Mucosa of descending colon (tissue), 3 donors: Measurements from ENCODE around the gene RPRD1B. TPM values are rescaled to one million over a fixed set of nuclear protein-coding genes. Genes with fewer than 3 reads are reported as not detected.

Source experiments
- ATAC-seq: fragments of 200-7000 bp; cut with Tn5 transposase; one replicate; pipeline ENCODE4 v1.9.1; 2020; ENCODE audit warnings: mild to moderate bottlenecking, moderate library complexity
- DNase-seq, 3 donors: peaks; one replicate each; pipeline ENCODE4 v3.0.0-alpha.2; 2020
- H3K36me3 ChIP-seq: fragments of 200-600 bp; one replicate; pipeline ENCODE4 v1.8.0; 2021; ENCODE audit warnings: low read depth, mild to moderate bottlenecking
- H3K4me1 ChIP-seq: fragments of 200-600 bp; one replicate; pipeline ENCODE4 v1.8.0; 2021; ENCODE audit warnings: low read depth, mild to moderate bottlenecking
- H3K4me3 ChIP-seq: fragments of 200-600 bp; one replicate; pipeline ENCODE4 v1.8.0; 2021; ENCODE audit warnings: mild to moderate bottlenecking
- H3K9me3 ChIP-seq: fragments of 200-600 bp; one replicate; pipeline ENCODE4 v1.8.0; 2021; ENCODE audit warnings: mild to moderate bottlenecking
- CTCF ChIP-seq: fragments of 200-600 bp; IDR thresholded peaks from one replicate; pipeline ENCODE4 v1.8.0; 2022; ENCODE audit warnings: antibody characterized with exemption, mild to moderate bottlenecking
- intact Hi-C, 2 donors: fragments of 100-400 bp; cut with DNase I in 1 of 2; cut with micrococcal nuclease in 1 of 2; formaldehyde crosslinking; loops; one replicate each; pipeline versions ENCODE4 v1.11.0 to v1.11.1; 2022; cut with DNase I, micrococcal nuclease
- total RNA-seq, 3 donors: library from RNA; stranded (reverse); fragmentation: NEBNext Ultra II Directional in 2 of 3; extraction: Animal tissue kit (Norgen Biotek cat#: 25700) in 2 of 3; gene quantifications; one replicate each; pipeline versions ENCODE4 v1.2.1 to v1.2.4, GENCODE V29; 2021 to 2023
- donor health status: DM: no; HTN: no; CAD: no; lungs with moderate emphysema.
- donor health status: DM: no; HTN: no; CAD: no.
- donor health status: DM: no; HTN: yes; CAD: no.

Gene RPRD1B
- total RNA-seq, 3 donors from 2014 or later = 28.2 to 36.3 (median 32.9) TPM

- DNase-seq = no peak
- peaks cover 24% of the 10 kb centered on the region for H3K4me1 ChIP-seq
- no peak overlapping the region for H3K4me3 ChIP-seq
- intact Hi-C loops = no loop called here
- no peak for TF ChIP-seq CTCF
- no peaks in the 10 kb centered on the region for H3K36me3 ChIP-seq
- no peaks in the 10 kb centered on the region for H3K9me3 ChIP-seq
- no peak for ATAC-seq
Observed at GRCh38 chr20:37987602-37988290, 45.8 kb upstream of the RPRD1B start.

- Histone ChIP-seq H3K4me1 (peaks cover 28% of the 10 kb centered on the region), H3K4me3 (no peak overlapping the region), H3K9me3 (no peaks in the 10 kb centered on the region), H3K36me3 (no peaks in the 10 kb centered on the region)
- intact Hi-C loops = no loop called here
- no peak for ATAC-seq
- no peak for TF ChIP-seq CTCF
- no peak for DNase-seq
Observed at GRCh38 chr20:37988306-37988954, 45.1 kb upstream of the RPRD1B start.

GRCh38 chr20:37989601-37990295 is 43.8 kb upstream of the RPRD1B start:
- ATAC-seq = peak; percentile 50
- intact Hi-C loops = loop anchor here in 1 of 2 donors (10.0 kb wide), 1 partner anchor 425 kb away; no protein-coding TSS in a partner anchor
- Histone ChIP-seq H3K36me3 (no peaks in the 10 kb centered on the region), H3K4me1 (peaks cover 30% of the 10 kb centered on the region), H3K4me3 (no peak overlapping the region), H3K9me3 (no peaks in the 10 kb centered on the region)
- peak; percentile 57 to 68 (median 63) for DNase-seq
- TF ChIP-seq CTCF = no peak

- H3K36me3 ChIP-seq = no peaks in the 10 kb centered on the region
- peak; percentile 58 to 75 (median 59) for DNase-seq
- ATAC-seq = peak; percentile 77
- H3K4me3 ChIP-seq = no peak overlapping the region
- H3K4me1 ChIP-seq = peaks cover 30% of the 10 kb centered on the region
- intact Hi-C loops = loop anchor here in 1 of 2 donors (10.0 kb wide), 1 partner anchor 426 kb away; no protein-coding TSS in a partner anchor
- H3K9me3 ChIP-seq = no peaks in the 10 kb centered on the region
- TF ChIP-seq CTCF = no peak
Observed at GRCh38 chr20:37990571-37991151, 42.9 kb upstream of the RPRD1B start.

GRCh38 chr20:37991157-37991866 is 42.2 kb upstream of the RPRD1B start:
- H3K36me3 ChIP-seq = no peaks in the 10 kb centered on the region
- intact Hi-C loops = loop anchor here in 1 of 2 donors (10.0 kb wide), 1 partner anchor 427 kb away; no protein-coding TSS in a partner anchor
- no peak for TF ChIP-seq CTCF
- no peak for DNase-seq
- H3K4me3 ChIP-seq = no peak overlapping the region
- no peak for ATAC-seq
- H3K4me1 ChIP-seq = peaks cover 30% of the 10 kb centered on the region
- H3K9me3 ChIP-seq = no peaks in the 10 kb centered on the region
